OCI-LY7 (cell line): ENCODE measurements around the gene CTRB1. TPM values are rescaled to one million over a fixed set of nuclear protein-coding genes. Genes with fewer than 3 reads are reported as not detected.

ENCODE experiments used
- BruUV-seq: library from RNA; stranded (reverse); fragments of 400-500 nt; replicated peaks from 2 replicates; lab custom pipeline; 2021; lab: Mats Ljungman, UMichigan
- CTCF ChIA-PET: fragments of 300-600 bp; sonication (Branson Sonifier 250); formaldehyde crosslinking; loops from one replicate; lab custom pipeline; 2022; ENCODE audit warnings: antibody characterized with exemption; ENCODE audit not compliant: unreplicated experiment; lab: Charles Lee
- POLR2A ChIA-PET: fragments of 300-600 bp; sonication (Branson Sonifier 250); formaldehyde crosslinking; loops from one replicate; lab custom pipeline; 2022; ENCODE audit warnings: antibody characterized with exemption; lab: Charles Lee
- DNase-seq: peaks from one replicate; pipeline ENCODE4 v3.0.0-alpha.2; 2015; ENCODE audit warnings: low spot score
- H2AFZ ChIP-seq: fragments of 200-600 bp; sonication (generic), shearing (Covaris generic); 2 replicates; pipeline ENCODE4 v1.6.1; 2014; ENCODE audit warnings: mild to moderate bottlenecking, antibody characterized with exemption, low read length, moderate library complexity
- H3K27ac ChIP-seq: fragments of 200-600 bp; sonication (generic); 2 replicates; pipeline ENCODE4 v1.5.1; 2014; ENCODE audit warnings: mixed run types, low read depth, mild to moderate bottlenecking, moderate library complexity, low read length, inconsistent platforms; ENCODE audit not compliant: poor library complexity, severe bottlenecking
- H3K36me3 ChIP-seq: fragments of 200-600 bp; sonication (generic); 2 replicates; pipeline ENCODE4 v1.6.1; 2014; ENCODE audit warnings: mild to moderate bottlenecking, antibody characterized with exemption, low read length, moderate library complexity, mixed read lengths; ENCODE audit not compliant: insufficient read depth
- H3K4me1 ChIP-seq: fragments of 200-600 bp; sonication (generic); 2 replicates; pipeline ENCODE4 v1.5.1; 2014; ENCODE audit warnings: mild to moderate bottlenecking, low read length; ENCODE audit not compliant: insufficient read depth, poor library complexity, severe bottlenecking
- H3K4me2 ChIP-seq: fragments of 200-600 bp; sonication (generic); 2 replicates; pipeline ENCODE4 v1.6.1; 2014; ENCODE audit warnings: mild to moderate bottlenecking, low read length
- H3K4me3 ChIP-seq: fragments of 200-600 bp; sonication (generic); 2 replicates; pipeline ENCODE4 v1.5.1; 2014; ENCODE audit warnings: mild to moderate bottlenecking, low read depth, low read length; ENCODE audit not compliant: poor library complexity, severe bottlenecking
- H3K79me2 ChIP-seq: fragments of 200-600 bp; sonication (generic); 2 replicates; pipeline ENCODE4 v1.6.1; 2016; ENCODE audit warnings: low read depth, mild to moderate bottlenecking, low read length, moderate library complexity, mixed read lengths; ENCODE audit not compliant: insufficient read depth
- H3K9me2 ChIP-seq: fragments of 200-600 bp; sonication (generic); 2 replicates; pipeline ENCODE4 v1.6.1; 2016; ENCODE audit warnings: mild to moderate bottlenecking, low read length, mixed read lengths; ENCODE audit not compliant: insufficient read depth
- H3K9me3 ChIP-seq: fragments of 200-600 bp; sonication (generic); 2 replicates; pipeline ENCODE4 v1.6.1; 2014; ENCODE audit warnings: mild to moderate bottlenecking, mixed run types, low read length, mixed read lengths
- H4K20me1 ChIP-seq: fragments of 200-600 bp; sonication (generic); 2 replicates; pipeline ENCODE4 v1.6.1; 2014; ENCODE audit warnings: mild to moderate bottlenecking, antibody characterized with exemption, low read length, moderate library complexity, mixed read lengths; ENCODE audit not compliant: insufficient read depth
- CTCF ChIP-seq: fragments of 200-600 bp; sonication (generic); conservative IDR thresholded peaks from 2 replicates; pipeline ENCODE4 v1.5.1; 2014; ENCODE audit warnings: mild to moderate bottlenecking, antibody characterized with exemption, low read length, moderate library complexity, mixed read lengths
- EZH2phosphoT487 ChIP-seq: fragments of 200-600 bp; sonication (generic); IDR thresholded peaks from 2 replicates; pipeline ENCODE4 v1.6.1; 2018; ENCODE audit warnings: low read depth, borderline replicate concordance, mild to moderate bottlenecking, mixed run types, antibody characterized with exemption, low read length, moderate library complexity, mixed read lengths
- intact Hi-C: fragments of 100-400 bp; cut with micrococcal nuclease; formaldehyde crosslinking; loops from one replicate; pipeline ENCODE4 v1.10.0; 2022; ENCODE audit not compliant: unreplicated experiment
- total RNA-seq, 2 experiments: library from RNA; depleted of rRNA in 1 of 2; stranded (reverse); fragments of >200 nt in 1 of 2; shearing (Covaris generic) in 1 of 2; gene quantifications; 2 replicates each; pipeline ENCODE4 v1.2.3, GENCODE V29; 2014 to 2022

The CTRB1 gene
- total RNA-seq, 2 experiments from 2014 or later, result not detected

GRCh38 chr16:75252049-75252864 is 33.5 kb downstream of the CTRB1 start:
- Histone ChIP-seq H3K36me3 (no peaks in the 10 kb centered on the region), H3K9me3 (no peaks in the 10 kb centered on the region), H3K4me2 (peak overlapping the region; percentile 51), H4K20me1 (no peaks in the 10 kb centered on the region), H3K4me3 (peak overlapping the region; percentile 81), H2AFZ (peak overlapping the region; percentile 44; the same call in 1 of the 2 replicates), H3K79me2 (no peaks in the 10 kb centered on the region), H3K9me2 (no peaks in the 10 kb centered on the region), H3K4me1 (peaks cover 11% of the 10 kb centered on the region), H3K27ac (no peak overlapping the region)
- TF ChIP-seq CTCF, result no peak
- TF ChIP-seq EZH2phosphoT487, result no peak
- CTCF ChIA-PET, result no interaction called here
- intact Hi-C loops, result no loop called here
- POLR2A ChIA-PET, result no interaction called here
- no TSS peak for BruUV-seq
- no peak for DNase-seq

GRCh38 chr16:75252946-75253911 is 34.4 kb downstream of the CTRB1 start:
- no TSS peak for BruUV-seq
- ChIA-PET POLR2A (interaction anchor here (0.6 kb wide), 1 partner anchor 50 kb away, joined by 6 read pairs; no protein-coding TSS in a partner anchor), CTCF (interaction anchor here (0.5 kb wide), 1 partner anchor 152 kb away, joined by 3 read pairs; no protein-coding TSS in a partner anchor)
- Histone ChIP-seq H2AFZ (no peak overlapping the region), H3K9me3 (no peaks in the 10 kb centered on the region), H3K4me1 (peaks cover 11% of the 10 kb centered on the region), H3K36me3 (no peaks in the 10 kb centered on the region), H3K27ac (no peak overlapping the region), H3K9me2 (no peaks in the 10 kb centered on the region), H4K20me1 (no peaks in the 10 kb centered on the region), H3K4me3 (no peak overlapping the region), H3K79me2 (no peaks in the 10 kb centered on the region), H3K4me2 (no peak overlapping the region)
- DNase-seq, result no peak
- intact Hi-C loops, result no loop called here
- TF ChIP-seq CTCF (no peak), EZH2phosphoT487 (no peak)
